HG03159 (cell line): ENCODE data around the gene MINDY3.
"Not testable (repeated sequence)": the region's sequence is repeated elsewhere in the genome, so short reads cannot be mapped to it uniquely, and the experiment has no call there.

Experiments used
- ATAC-seq: cut with Tn5 transposase; IDR thresholded peaks from one replicate; pipeline ENCODE4 v1.9.1; 2021; ENCODE audit warnings: mild to moderate bottlenecking, moderate library complexity; ENCODE audit not compliant: unreplicated experiment

Gene MINDY3

DNA sequence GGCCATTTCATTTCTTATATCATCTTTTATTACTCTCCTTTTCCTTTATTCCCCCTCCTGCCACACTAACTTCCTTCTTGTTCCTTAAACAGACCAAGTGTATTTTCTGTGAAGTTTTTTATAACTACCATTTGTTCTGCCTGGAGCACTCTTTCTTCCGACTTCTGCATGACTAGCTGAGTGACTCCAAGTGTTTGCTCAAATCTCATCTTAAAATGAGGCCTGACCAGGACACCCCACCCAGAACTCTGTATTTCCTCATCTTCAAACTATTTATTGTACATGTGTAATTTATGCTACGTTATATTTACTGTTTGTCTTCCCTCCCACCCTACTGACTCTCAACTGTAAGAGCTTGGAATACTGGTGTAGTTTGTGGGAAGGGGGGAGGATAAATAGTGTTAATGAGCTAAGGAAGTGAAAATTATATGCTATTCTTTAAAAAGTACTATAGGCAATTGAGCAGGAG, 3.2 kb downstream of the MINDY3 start:
- ATAC-seq, result no peak

DNA sequence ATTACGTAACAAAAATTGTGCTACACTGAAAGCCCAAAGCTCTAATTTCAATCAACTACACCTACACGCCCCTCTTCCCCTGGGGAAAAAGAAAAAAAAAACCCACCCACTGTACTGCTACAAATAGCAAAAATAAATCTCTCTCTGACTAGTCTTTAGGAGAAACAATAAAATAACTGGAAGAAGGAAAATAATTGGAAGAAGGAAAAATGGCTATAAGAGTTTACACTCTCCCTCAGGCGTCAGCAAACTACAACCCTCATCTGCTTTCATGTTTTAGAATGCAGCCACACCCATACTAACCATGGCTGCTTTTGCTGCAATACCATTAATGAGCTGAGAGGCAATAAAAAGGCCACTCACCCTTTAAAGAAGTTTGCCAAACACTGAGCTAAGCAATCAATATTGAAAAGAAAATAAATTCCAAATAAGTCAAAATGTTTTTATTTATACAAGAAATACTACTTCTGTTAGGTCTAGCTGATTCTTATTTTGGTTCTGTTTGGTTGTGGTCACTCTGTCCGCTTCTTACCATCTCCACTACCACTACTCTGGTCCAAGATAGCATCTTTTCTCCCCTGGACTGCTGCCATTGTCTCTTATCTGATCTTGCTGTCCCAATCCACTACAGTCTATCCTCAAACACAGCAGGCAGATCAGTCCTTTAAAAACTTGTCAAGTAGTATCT, 3.8 kb downstream of the MINDY3 start:
- ATAC-seq, result no peak

DNA sequence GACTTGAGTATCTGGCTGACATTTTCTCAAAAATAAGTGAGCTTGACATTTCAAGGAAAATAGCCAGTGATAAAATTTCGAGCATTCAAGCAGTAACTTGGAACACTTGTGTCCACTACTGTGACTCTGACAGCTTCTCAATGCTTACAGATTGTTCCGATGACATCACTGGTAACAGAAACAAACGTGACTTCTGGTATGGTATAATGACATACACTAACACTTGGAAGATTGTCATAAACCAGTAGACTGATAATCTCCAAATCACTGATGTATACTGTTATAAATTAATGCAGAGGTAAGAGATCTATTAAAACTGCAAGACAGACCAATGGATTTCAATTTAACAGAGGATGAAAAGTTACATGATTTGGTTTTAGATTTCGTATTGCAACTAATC, 6.5 kb downstream of the MINDY3 start:
- no peak for ATAC-seq

DNA sequence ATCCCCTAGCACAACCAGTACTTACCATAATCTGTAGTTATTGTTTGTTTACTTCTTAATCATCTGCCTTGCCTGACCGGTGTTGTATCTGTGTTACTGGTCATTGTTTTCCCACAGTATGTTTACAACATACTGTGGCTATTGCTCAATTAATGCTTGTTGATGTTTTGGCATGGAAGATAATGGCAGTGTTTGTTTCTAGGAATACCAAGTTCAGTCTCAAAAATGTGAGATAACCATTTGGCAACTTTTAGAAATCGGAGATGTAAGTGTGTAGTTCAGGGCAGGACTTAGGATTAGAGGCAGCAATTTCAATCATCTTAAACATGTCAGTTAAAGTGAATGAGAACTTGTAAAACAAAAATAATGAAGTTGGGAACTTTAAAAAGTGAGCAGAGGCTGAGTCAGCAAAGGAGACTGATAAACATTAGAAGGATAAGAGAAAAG, 8.2 kb downstream of the MINDY3 start:
- no peak for ATAC-seq

DNA sequence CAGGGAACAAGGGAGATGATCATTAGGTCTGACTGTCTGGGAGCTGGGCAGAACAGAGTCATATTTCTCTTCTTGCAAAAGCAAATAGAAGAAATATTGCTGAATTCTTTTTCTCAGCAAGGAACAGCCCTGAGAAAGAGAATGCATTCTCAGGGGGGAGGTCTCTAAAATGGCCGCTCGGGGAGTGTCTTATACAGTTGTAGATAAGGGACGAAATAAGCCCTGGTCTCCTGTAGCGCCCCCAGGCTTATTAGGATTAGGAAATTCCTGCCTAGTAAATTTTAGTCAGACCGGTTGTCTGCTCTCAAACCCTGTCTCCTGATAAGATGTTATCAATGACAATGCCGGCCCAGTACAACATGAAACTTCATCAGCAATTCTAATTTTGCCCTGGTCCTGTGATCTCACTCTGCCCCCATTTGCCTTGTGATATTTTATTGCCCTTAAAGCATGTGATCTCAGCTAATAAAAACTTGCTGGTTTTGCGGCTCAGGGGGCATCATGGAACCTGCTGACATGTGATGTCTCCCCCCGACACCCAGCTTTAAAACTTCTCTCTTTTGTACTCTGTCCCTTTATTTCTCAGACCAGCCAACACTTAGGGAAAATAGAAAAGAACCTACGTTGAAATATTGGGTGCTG, 9.8 kb downstream of the MINDY3 start:
- not testable (repeated sequence) for ATAC-seq

DNA sequence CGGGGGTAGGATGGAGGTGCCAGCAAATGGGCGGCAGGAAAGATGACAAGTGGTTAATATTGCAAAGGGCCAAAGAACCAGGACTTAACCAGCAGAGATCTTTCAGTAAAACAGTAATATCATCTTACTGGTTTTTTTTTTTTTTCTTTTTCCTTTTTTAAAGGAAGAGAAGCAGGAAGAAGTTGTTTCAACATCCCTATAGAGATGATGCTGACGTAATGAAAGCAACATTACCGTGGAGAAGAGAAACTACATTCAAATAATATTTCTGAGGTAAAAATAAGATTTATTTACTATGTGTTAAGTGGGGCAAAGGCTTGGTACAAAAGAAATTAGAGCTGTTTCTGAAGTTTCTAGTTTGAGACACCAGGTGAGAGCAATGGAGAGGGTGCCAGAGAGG, 11.0 kb downstream of the MINDY3 start:
- no peak for ATAC-seq

DNA sequence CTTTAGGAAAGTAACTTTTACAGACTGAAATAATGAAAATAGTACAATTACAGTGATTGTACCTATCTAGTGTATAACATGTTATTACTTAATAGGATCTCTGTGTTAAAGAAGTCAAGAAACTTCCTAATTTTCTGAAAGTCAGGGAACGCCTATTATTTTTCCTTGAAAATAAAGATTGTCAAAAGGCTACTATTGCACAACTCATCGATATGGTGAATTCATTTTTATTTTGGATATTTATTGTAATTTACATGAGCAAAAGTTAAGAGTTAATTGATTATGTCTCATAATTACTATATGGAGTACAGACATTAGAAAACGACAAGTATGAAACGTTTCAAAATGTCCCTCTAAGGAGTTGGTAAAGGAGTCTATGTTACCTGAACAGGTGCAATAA, 12.8 kb downstream of the MINDY3 start:
- no peak for ATAC-seq

DNA sequence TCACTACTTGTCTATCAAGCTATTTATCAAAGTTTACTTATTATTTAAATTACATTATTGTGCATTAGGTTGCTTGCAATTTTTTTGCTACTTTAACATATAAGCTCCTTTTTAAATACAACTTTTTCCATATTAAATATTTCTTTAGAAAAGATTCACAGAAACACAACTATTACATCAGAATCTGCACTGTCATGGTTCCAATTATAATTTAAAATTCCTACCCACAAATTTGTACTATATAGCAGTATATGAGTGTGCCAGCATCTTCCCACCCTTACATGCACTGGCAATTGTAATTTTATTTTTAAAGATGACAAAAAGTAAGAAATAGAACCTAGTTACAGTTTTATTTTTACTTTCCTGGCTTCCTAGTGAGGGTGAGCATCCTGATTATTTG, 15.8 kb downstream of the MINDY3 start:
- no peak for ATAC-seq

DNA sequence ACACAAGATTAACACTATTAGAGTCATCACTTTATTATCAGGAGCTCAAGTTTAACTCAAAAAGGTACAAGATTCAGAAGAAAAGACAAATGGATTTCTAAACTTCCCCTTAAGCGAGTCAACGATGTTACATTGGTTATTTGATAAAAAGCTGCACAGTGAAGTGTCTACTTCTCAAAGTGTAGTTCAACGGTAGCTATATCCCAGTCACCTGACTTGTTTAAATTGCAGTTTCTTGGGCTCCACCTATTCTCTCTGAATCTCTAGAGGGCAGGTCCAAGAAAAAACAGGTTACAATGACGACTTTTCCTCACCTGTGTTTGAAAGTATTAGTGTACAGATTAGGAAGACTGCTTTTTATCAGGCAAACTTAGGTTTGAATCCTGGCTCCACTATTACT, 16.6 kb downstream of the MINDY3 start:
- ATAC-seq, result no peak

DNA sequence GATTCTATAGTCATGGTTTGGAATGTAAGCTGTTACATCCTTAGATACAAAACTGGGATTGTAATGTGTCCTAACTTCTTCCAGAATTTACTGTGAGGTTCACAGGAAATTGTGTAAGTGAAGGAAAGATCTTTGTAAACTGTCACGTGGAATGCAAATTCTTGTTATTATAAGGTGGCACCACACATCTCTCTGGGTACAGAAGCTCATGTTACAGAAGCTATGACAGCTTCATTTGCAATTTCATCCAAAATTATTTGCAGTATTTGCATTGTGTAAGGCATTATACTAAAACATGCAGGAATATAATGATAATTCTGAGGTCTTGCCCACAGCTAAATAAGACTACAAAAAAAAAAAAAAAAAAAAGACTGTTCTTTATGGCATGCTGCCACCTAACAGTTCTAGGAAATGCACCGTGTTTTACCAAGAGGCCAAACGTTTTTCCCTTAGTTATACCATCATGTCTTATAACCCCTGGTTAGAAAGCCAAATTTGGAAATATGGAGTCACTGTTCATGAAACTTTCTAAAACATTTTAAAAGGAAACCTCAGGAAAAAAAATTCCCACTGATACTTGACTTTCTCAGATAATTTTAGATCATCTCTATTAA, 17.6 kb downstream of the MINDY3 start:
- ATAC-seq, result no peak

DNA sequence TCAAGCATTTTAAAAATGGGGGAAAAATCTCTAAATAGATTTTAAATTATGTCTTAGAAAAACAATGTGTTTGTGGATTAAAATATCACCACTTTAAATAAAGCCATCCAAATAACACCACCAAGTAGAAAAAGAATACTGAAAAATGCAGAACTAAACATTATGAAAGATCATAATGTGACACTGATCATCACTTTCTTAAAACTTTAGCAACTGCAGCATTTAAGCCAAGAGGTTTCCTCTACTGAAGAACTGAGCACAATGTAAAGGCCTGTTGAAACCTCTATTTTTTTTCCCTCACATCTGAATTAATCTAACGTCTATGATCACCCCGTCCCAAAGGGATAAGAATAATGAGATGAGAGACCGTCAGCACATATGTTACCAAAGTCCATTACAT, 18.6 kb downstream of the MINDY3 start:
- no peak for ATAC-seq

DNA sequence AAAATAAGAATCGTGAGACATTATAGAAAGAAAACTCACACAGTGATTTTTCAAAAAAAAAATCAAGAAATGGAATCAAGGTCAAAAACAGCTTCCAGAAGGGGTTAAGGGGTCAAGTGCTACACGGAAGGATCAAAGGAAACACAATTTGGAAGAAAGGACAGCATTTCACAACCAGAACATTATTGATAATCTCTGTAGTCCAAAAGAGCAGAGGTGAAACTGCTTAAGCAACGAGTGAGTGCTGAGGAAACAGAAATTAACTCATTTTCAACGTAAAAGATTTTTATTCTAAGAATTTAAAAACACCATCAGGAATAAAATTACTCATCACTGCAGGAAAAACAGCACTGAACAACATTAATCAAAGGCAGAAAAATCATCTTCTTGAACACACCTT, 23.5 kb downstream of the MINDY3 start:
- no peak for ATAC-seq

DNA sequence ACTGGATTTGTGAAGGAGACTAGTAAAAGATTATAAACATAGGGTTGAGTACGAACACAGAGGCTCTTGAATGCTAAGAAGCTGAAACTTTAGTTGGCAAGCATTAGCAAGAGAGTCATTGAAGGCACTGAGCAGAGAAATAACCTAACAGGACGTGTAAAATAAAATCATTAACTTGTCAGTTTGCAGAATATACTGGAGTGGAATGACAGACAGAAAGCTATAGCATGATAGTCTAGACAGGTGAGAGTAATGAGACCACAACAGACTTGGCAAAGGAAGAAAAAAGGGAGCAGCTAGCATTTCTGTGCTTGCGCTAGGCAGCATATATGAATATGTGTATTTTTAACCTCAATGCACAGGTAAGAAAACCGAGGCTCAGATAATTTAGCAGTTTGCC, 30.8 kb downstream of the MINDY3 start:
- no peak for ATAC-seq

DNA sequence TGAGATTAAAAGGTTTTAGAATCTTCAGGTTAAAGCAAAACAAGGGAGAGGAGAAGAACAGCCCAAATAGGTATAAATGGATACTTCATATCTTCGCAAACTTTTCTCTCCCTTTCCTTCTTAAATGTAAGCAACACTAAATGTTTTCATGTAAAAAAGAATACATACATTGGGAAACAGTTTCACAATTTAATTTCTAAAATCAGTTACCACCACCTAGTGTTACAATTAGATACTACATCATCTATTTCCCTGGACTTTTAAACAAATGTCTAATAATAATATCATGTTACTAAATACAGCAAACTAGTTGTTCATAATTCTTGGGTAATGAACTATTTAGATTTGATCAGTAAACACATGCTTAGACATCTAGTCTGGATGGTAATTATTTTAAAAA, 35.8 kb downstream of the MINDY3 start:
- no peak for ATAC-seq

DNA sequence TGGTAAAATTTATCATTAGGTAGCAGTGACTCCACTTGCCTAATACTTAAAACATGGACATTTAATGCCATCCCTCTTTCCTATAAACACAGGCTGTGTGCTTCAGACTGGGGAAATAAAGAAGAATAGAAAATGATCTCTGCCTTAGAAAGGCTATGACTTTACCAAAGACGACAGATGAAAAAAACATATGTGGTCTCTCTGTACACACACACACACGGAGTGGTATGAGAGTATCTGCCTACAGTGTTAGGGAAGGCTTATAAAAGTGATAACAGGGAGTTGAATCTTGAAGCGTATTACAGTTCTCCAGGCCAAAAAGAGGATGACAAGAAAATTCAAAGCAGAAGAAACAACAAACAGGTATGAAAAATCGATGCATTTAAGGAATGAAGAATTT, 38.2 kb downstream of the MINDY3 start:
- no peak for ATAC-seq

DNA sequence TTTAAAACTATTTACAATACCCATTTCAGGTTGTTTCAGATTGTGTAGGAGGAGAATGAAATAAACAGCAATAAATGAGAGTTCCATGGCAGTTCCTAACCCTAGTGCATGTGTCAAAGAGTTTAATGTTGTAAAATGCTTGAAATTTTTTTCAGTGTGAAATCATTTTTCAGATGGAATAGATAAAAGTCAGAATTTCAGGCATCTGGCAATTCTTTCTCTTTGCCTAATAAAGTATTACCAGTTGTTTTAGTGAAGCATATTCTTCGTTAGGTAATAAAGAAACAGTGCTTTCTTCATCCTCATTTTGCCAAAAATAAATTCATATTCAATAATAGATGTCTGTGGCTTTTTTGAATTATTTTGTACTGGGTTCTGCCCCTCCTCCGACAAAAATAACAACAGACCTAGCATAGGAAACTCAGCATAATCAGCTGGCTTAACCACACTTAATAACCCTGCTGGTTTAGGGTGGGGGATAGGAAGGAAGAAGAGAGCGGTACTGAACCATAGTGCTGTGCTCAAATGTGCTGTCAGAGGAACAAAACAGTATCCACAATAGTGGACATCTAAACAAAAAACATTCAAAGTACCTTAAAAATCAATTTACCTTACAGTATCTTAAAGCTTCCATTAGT, 39.1 kb downstream of the MINDY3 start:
- no peak for ATAC-seq

DNA sequence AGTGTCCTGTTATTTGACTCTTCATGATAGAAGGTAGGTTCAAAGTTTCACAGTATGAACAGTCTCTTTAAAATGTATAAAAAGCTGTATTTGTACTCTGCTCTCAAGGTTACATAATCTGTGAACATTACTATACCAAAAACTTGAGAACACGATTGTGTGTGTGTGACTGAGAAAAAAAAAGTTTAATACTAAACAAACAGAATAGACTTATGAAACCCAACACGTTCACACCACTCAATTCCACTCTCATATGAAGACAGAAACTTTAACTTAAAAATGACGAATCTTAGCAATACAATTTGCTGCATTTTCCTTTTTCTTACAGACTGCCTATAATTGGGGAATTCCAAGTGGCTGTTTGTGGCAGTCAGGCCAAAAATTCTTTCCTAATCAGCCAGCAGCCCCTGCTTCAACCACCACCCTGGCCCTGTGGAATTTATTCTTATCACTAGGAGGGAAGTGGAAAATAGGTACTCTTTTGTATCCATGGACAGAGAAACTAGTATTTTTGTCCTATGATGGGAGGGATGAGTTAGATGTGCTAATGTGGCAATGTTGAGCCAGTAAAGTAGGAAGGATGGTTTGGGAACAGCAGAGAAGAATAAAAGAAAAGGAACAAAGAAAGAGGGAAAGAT, 42.8 kb downstream of the MINDY3 start:
- ATAC-seq, result no peak

DNA sequence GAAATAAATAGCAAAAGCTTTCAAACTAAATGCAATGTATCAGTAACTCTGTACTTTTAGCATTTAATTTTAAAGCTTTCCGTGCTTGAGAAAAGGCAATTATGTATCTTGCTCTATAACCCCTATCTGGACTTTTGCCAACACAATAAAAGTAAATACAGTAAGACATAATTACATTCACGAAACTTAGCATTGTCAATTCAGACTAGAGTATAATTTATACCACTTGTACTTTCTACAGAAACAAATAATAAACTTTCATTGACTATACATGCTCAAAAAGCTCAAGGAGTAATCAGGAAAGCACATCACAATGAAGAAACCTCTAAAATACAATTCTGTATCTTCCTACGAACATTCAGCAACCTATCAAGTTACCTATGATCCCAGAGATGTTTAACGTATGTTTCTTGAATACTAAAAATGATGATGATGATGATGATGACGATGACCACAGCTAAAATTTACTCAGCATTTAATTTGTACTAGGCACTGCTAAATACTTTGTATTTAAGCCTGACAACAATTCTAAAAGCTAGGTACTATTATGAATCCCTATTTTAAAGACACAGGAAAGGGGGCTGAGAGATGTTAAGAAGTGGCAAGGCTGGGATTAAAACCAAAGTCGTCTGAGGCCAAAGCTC, 44.9 kb downstream of the MINDY3 start:
- ATAC-seq, result no peak

DNA sequence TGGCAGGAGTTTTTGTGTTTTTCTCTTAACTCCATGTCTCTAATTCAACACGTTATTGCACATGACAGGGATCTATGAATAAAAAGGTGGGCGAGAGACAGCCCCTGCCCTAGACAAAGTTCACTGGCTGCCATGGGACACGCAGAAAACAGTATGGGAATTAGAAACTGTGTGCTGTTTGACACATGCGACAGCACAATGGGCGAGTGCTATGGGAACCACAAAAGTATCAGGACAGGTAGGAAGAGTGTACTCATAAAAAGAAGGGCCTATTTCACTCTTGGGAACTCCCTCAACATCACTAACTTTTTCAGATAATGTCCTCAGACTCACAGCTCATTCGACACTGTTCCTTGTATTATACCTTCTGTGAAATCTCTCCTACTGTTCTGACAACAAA, 45.7 kb downstream of the MINDY3 start:
- no peak for ATAC-seq

DNA sequence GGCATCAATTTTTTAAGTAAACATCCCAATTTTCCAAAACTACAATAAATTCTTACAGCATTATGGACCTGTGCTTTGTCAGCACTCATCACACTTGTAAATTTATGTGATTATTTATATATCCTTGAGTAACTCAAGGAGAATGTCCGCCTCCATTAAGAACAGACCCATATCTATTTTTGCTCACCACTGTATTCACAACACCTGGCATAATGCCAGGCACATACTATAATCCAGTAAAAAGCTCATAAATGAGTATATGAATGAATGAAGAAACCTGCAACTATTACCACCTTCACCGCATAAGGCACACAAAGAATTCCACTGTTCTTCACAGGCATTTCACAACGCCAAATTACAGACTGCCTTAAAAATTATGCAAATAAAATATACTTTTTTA, 46.9 kb downstream of the MINDY3 start:
- ATAC-seq, result no peak

DNA sequence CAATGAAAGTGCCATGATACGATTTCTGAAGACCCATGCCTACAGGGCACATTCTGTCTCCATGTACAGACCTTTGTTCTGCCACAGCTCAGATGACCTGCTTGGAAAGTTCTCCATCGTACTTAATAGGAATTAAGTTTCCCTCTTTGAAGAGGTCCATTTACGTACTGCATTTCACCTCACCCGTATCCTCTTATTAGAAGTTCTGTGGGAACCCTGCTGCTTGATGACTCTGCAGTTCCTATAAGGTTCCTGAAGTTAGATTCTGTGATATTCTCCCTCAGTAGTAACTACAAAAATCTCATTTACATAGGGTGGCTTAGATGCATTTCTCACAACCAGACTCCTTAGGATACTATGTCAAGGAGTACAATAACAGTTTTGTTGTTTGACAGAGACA, 50.9 kb downstream of the MINDY3 start:
- no peak for ATAC-seq
